ENCODE data around the gene CCNL2. TPM values are rescaled to one million over a fixed set of nuclear protein-coding genes. Genes with fewer than 3 reads are reported as not detected.
"Not testable (repeated sequence)": the region's sequence is repeated elsewhere in the genome, so short reads cannot be mapped to it uniquely, and the experiment has no call there.

The CCNL2 gene
- total RNA-seq, 1 donor from 2014 or later = 46.1 TPM

GRCh38 chr1:1373051-1373814, 25.9 kb downstream of the CCNL2 start:
- H3K27me3 ChIP-seq (ENCODE audit: low read depth) = no peaks in the 10 kb centered on the region
- peak overlapping the region; percentile 100 for H3K4me3 ChIP-seq
- no peak overlapping the region for H3K27ac ChIP-seq (replicated peaks)
- no peaks in the 10 kb centered on the region for H3K9me3 ChIP-seq (replicated peaks)
- no peak for TF ChIP-seq CTCF (IDR thresholded peaks at IDR 0.05; ENCODE audit: borderline replicate concordance)
- intact Hi-C loops (cut with micrococcal nuclease) = no loop called here
- no peak for DNase-seq
- peaks cover 11% of the 10 kb centered on the region for H3K36me3 ChIP-seq
- H3K4me1 ChIP-seq = peaks cover 47% of the 10 kb centered on the region

GRCh38 chr1:1371746-1372711, 27.1 kb downstream of the CCNL2 start:
- Histone ChIP-seq H3K4me1 (peaks cover 47% of the 10 kb centered on the region), H3K36me3 (peaks cover 11% of the 10 kb centered on the region), H3K27me3 (ENCODE audit: low read depth) (no peaks in the 10 kb centered on the region), H3K4me3 (no peak overlapping the region), H3K9me3 (replicated peaks) (no peaks in the 10 kb centered on the region), H3K27ac (replicated peaks) (peak overlapping the region; percentile 9)
- intact Hi-C loops (cut with micrococcal nuclease) = no loop called here
- peak; percentile 98 for TF ChIP-seq CTCF (IDR thresholded peaks at IDR 0.05; ENCODE audit: borderline replicate concordance)
- peak; percentile 72 for DNase-seq

- Histone ChIP-seq H3K4me3 (no peak overlapping the region), H3K27me3 (ENCODE audit: low read depth) (no peaks in the 10 kb centered on the region), H3K9me3 (replicated peaks) (no peaks in the 10 kb centered on the region), H3K27ac (replicated peaks) (no peak overlapping the region), H3K36me3 (peaks cover 11% of the 10 kb centered on the region), H3K4me1 (peaks cover 46% of the 10 kb centered on the region)
- DNase-seq = no peak
- intact Hi-C loops (cut with micrococcal nuclease) = no loop called here
- no peak for TF ChIP-seq CTCF (IDR thresholded peaks at IDR 0.05; ENCODE audit: borderline replicate concordance)
Measured at GRCh38 chr1:1371364-1371745, 27.8 kb downstream of the CCNL2 start.

GRCh38 chr1:1370771-1371300, 28.3 kb downstream of the CCNL2 start:
- intact Hi-C loops (cut with micrococcal nuclease) = no loop called here
- TF ChIP-seq CTCF (IDR thresholded peaks at IDR 0.05; ENCODE audit: borderline replicate concordance) = no peak
- no peak overlapping the region for H3K27ac ChIP-seq (replicated peaks)
- H3K27me3 ChIP-seq (ENCODE audit: low read depth) = no peaks in the 10 kb centered on the region
- peaks cover 11% of the 10 kb centered on the region for H3K36me3 ChIP-seq
- no peaks in the 10 kb centered on the region for H3K9me3 ChIP-seq (replicated peaks)
- H3K4me3 ChIP-seq = no peak overlapping the region
- peaks cover 41% of the 10 kb centered on the region for H3K4me1 ChIP-seq
- DNase-seq = no peak

- H3K27ac ChIP-seq (replicated peaks); H3K4me3 ChIP-seq; DNase-seq; H3K27me3 ChIP-seq (ENCODE audit: low read depth); H3K9me3 ChIP-seq (replicated peaks); intact Hi-C loops (cut with micrococcal nuclease): not testable (repeated sequence)
- Histone ChIP-seq H3K4me1 (peaks cover 37% of the 10 kb centered on the region), H3K36me3 (peaks cover 11% of the 10 kb centered on the region)
Measured at GRCh38 chr1:1370094-1370493, 29.0 kb downstream of the CCNL2 start.
